B cell (primary cell): ENCODE data around the gene SLC12A6. TPM values are rescaled to one million over a fixed set of nuclear protein-coding genes. Genes with fewer than 3 reads are reported as not detected.

ENCODE experiments used
- ATAC-seq: fragments of 200-7000 bp; cut with Tn5 transposase; one replicate; pipeline ENCODE4 v1.10.0; 2021; ENCODE audit warnings: low read depth, mild to moderate bottlenecking, moderate number of reproducible peaks, moderate library complexity
- CTCF ChIA-PET: fragments of 350-600 bp; sonication (Branson Sonifier 250); formaldehyde crosslinking; loops from one replicate; lab custom pipeline; 2021; ENCODE audit warnings: antibody characterized with exemption, inconsistent platforms; lab: Charles Lee
- POLR2A ChIA-PET: fragments of 350-600 bp; sonication (Branson Sonifier 250); formaldehyde crosslinking; loops from one replicate; lab custom pipeline; 2021; ENCODE audit warnings: antibody characterized with exemption; lab: Charles Lee
- DNase-seq: peaks from one replicate; pipeline ENCODE4 v3.0.0; 2013
- H2AFZ ChIP-seq: 2 replicates; pipeline ENCODE4 v1.6.1; 2012; ENCODE audit warnings: mild to moderate bottlenecking, low read depth, low read length; ENCODE audit not compliant: insufficient read depth, poor library complexity, severe bottlenecking
- H3K27ac ChIP-seq, 2 donors: 1 replicate in 1 of 2; 2 replicates in 1 of 2; pipeline ENCODE4 v1.5.1; 2012 to 2013; ENCODE audit warnings: low read length in 2 of 2, mild to moderate bottlenecking in 2 of 2, moderate library complexity in 1 of 2
- H3K27me3 ChIP-seq, 4 experiments: fragments of 200-600 bp in 1 of 4; sonication (generic) in 1 of 4; replicated peaks in 1 of 4; 1 replicate in 2 of 4; 2 replicates in 2 of 4; pipeline versions ENCODE4 v1.6.1 to v1.7.0; 2013 to 2016; ENCODE audit warnings: low read length in 3 of 4, mild to moderate bottlenecking in 2 of 4, mixed read lengths in 1 of 4, moderate library complexity in 1 of 4; ENCODE audit not compliant: insufficient read depth in 4 of 4, control insufficient read depth in 3 of 4; ENCODE audit errors: control extremely low read depth in 1 of 4
- H3K36me3 ChIP-seq, 2 experiments: replicated peaks in 1 of 2; 1 replicate in 1 of 2; 2 replicates in 1 of 2; pipeline versions ENCODE4 v1.6.1 to v1.7.1; 2013; ENCODE audit warnings: low read length in 1 of 2; ENCODE audit not compliant: insufficient read depth in 2 of 2, control insufficient read depth in 1 of 2; ENCODE audit errors: control extremely low read depth in 1 of 2, extremely low read depth in 1 of 2
- H3K4me1 ChIP-seq, 2 donors: fragments of 200-600 bp in 1 of 2; sonication (generic) in 1 of 2; 1 replicate in 1 of 2; 2 replicates in 1 of 2; pipeline versions ENCODE4 v1.5.1 to v1.6.1; 2013 to 2017; ENCODE audit warnings: low read length in 2 of 2; ENCODE audit not compliant: control insufficient read depth in 2 of 2, insufficient read depth in 2 of 2
- H3K4me2 ChIP-seq: replicated peaks from 2 replicates; pipeline ENCODE3; 2012; ENCODE audit warnings: mild to moderate bottlenecking, low read depth, low read length; ENCODE audit not compliant: poor library complexity, severe bottlenecking
- H3K4me3 ChIP-seq, 5 experiments: fragments of 200-600 bp in 1 of 5; sonication (generic) in 1 of 5; 1 replicate in 3 of 5; 2 replicates in 2 of 5; pipeline versions ENCODE4 v1.5.1 to v1.7.0; 2011 to 2016; ENCODE audit warnings: low read length in 4 of 5, mild to moderate bottlenecking in 4 of 5, low read depth in 2 of 5, control low read depth in 1 of 5, moderate library complexity in 1 of 5; ENCODE audit not compliant: insufficient read depth in 1 of 5; ENCODE audit errors: control extremely low read depth in 1 of 5, extremely low read depth in 1 of 5
- H3K79me2 ChIP-seq: fragments of 200-600 bp; sonication (generic); one replicate; pipeline ENCODE4 v1.6.0; 2016; ENCODE audit warnings: low read length; ENCODE audit not compliant: control insufficient read depth, insufficient read depth
- H3K9ac ChIP-seq: fragments of 200-600 bp; sonication (generic); 2 replicates; pipeline ENCODE4 v1.6.1; 2017; ENCODE audit warnings: mild to moderate bottlenecking, low read length, moderate library complexity
- H3K9me3 ChIP-seq, 3 donors: one replicate each; pipeline versions ENCODE4 v1.6.1 to v1.7.1; 2013; ENCODE audit warnings: low read length in 2 of 3; ENCODE audit not compliant: control insufficient read depth in 2 of 3, insufficient read depth in 1 of 3; ENCODE audit errors: control extremely low read depth in 1 of 3
- H4K20me1 ChIP-seq: 2 replicates; pipeline ENCODE4 v1.6.0; 2012; ENCODE audit warnings: mild to moderate bottlenecking, low read length; ENCODE audit not compliant: insufficient read depth, control insufficient read depth, poor library complexity, severe bottlenecking
- H3K27ac Mint-ChIP-seq: one replicate; pipeline ENCODE4 v1.8.0; 2021; ENCODE audit warnings: mixed read lengths
- H3K27me3 Mint-ChIP-seq: one replicate; pipeline ENCODE4 v1.8.0; 2021; ENCODE audit warnings: mixed read lengths
- H3K4me1 Mint-ChIP-seq: one replicate; pipeline ENCODE4 v1.8.0; 2021; ENCODE audit warnings: mixed read lengths
- H3K4me3 Mint-ChIP-seq: one replicate; pipeline ENCODE4 v1.8.0; 2021; ENCODE audit warnings: mixed read lengths
- H3K9me3 Mint-ChIP-seq: one replicate; pipeline ENCODE4 v1.8.0; 2022; ENCODE audit warnings: mixed read lengths; ENCODE audit not compliant: insufficient read depth
- EZH2 ChIP-seq: IDR thresholded peaks from 2 replicates; pipeline ENCODE4 v1.6.1; 2012; ENCODE audit warnings: borderline replicate concordance, low read depth, mild to moderate bottlenecking, moderate library complexity, low read length; ENCODE audit not compliant: insufficient read depth, poor library complexity, severe bottlenecking
- WGBS: methylation state at CpG from one replicate; pipeline ENCODE4 v1.1.5; 2013; ENCODE audit warnings: missing lambda C conversion rate; ENCODE audit not compliant: insufficient coverage; 5-methylcytosine and 5-hydroxymethylcytosine counted together
- intact Hi-C: fragments of 100-400 bp; cut with micrococcal nuclease; formaldehyde crosslinking; loops from one replicate; pipeline ENCODE4 v1.10.0; 2022
- polyA plus RNA-seq: library from polyadenylated mRNA; depleted of rRNA; stranded (reverse); fragments of >200 nt; gene quantifications from 2 replicates; pipeline ENCODE4 v1.2.3, GENCODE V29; 2012
- total RNA-seq, 2 donors: library from RNA; stranded (reverse); fragments of 120-200 nt in 1 of 2; gene quantifications; 1 replicate in 1 of 2; 2 replicates in 1 of 2; pipeline versions ENCODE4 v1.2.3 to v1.2.4, GENCODE V29; 2013 to 2022
- TF ChIP-seq, protein P1 (sequence below): fragments of 200-600 bp; IDR thresholded peaks from one replicate; pipeline ENCODE4 v1.8.0; 2022; ENCODE audit warnings: antibody characterized with exemption, mild to moderate bottlenecking

SLC12A6 gene
- total and polyA plus RNA-seq, 2 donors (not counting 1 experiment from before 2014, with no cell fraction given), result 75.8 to 141 TPM

DNA sequence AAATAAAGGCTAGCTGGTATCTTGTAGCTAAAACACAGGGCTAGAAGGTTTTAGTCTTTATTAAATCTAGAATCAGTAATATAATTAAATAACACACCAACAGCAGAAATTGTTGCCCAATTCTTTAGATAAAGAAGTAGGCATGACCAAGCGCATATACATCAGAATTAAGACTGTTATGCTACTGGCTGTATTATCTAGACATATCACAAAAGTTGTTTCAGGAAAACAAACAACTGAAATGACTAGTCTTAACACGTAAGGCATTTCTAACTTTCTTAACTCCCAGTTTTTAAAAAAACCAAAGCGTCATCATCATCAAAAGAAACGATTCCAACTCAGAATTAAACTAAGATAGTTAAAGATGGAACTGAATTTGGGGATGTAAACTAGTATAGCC lies 57.4 kb downstream of the SLC12A6 start:
- peaks cover 64% of the 10 kb centered on the region for H3K79me2 ChIP-seq
- H3K9me3 ChIP-seq, result no peaks in the 10 kb centered on the region
- no peak overlapping the region for H3K4me3 ChIP-seq
- intact Hi-C loops, result no loop called here
- no peaks in the 10 kb centered on the region for H3K4me1 ChIP-seq
- no peak for TF ChIP-seq EZH2
- TF ChIP-seq, protein P1, sequence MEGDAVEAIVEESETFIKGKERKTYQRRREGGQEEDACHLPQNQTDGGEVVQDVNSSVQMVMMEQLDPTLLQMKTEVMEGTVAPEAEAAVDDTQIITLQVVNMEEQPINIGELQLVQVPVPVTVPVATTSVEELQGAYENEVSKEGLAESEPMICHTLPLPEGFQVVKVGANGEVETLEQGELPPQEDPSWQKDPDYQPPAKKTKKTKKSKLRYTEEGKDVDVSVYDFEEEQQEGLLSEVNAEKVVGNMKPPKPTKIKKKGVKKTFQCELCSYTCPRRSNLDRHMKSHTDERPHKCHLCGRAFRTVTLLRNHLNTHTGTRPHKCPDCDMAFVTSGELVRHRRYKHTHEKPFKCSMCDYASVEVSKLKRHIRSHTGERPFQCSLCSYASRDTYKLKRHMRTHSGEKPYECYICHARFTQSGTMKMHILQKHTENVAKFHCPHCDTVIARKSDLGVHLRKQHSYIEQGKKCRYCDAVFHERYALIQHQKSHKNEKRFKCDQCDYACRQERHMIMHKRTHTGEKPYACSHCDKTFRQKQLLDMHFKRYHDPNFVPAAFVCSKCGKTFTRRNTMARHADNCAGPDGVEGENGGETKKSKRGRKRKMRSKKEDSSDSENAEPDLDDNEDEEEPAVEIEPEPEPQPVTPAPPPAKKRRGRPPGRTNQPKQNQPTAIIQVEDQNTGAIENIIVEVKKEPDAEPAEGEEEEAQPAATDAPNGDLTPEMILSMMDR, result no peak
- ChIA-PET CTCF (interaction anchor here (1.0 kb wide), 1 partner anchor 49 kb away, joined by 4 read pairs; no protein-coding TSS in a partner anchor), POLR2A (no interaction called here)
- peaks cover 0 to 6% of the 10 kb centered on the region in 2 experiments for H3K36me3 ChIP-seq
- DNase-seq (no peak), ATAC-seq (no peak)
- Mint-ChIP-seq H3K4me1 (peaks cover 40% of the 10 kb centered on the region), H3K9me3 (peaks cover 3% of the 10 kb centered on the region), H3K4me3 (no peak overlapping the region), H3K27me3 (no peaks in the 10 kb centered on the region), H3K27ac (no peak overlapping the region)
- H3K27me3 ChIP-seq, result no peaks in the 10 kb centered on the region
- H2AFZ ChIP-seq, result no peak overlapping the region
- H3K4me2 ChIP-seq, result no peak overlapping the region
- H4K20me1 ChIP-seq, result peaks cover 74% of the 10 kb centered on the region
- 100% methylated on average over 1 of the region's 4 CpGs for WGBS
- H3K27ac ChIP-seq, result peak overlapping the region in 1 of 2 donors; percentile 15
- H3K9ac ChIP-seq, result no peak overlapping the region

DNA sequence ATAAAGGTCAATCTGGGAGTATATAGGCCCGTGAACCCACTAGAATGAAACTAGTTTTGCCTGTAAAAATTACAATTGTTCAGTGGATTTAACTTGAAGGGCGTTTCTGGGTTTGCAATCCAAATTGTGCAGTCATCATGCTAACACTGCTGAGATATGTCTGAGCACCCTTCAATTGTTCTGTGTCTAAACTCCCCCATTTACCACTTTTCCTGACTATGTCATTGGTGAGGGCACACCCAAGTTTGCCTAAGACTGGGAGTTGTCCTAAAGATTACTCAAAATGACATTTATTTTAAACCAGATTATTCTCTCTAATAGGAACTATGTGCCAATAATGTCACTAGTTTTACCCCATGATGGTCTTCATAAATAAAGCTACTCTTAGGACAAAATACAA lies 58.2 kb downstream of the SLC12A6 start:
- no peaks in the 10 kb centered on the region for H3K27me3 Mint-ChIP-seq
- CTCF ChIA-PET, result interaction anchor here (1.0 kb wide), 1 partner anchor 49 kb away, joined by 4 read pairs; no protein-coding TSS in a partner anchor

More for the DNA sequence above, 58.2 kb downstream of the SLC12A6 start:
- POLR2A ChIA-PET, result no interaction called here
- no peak overlapping the region for H3K9ac ChIP-seq
- H3K4me1 Mint-ChIP-seq, result peaks cover 32% of the 10 kb centered on the region
- H2AFZ ChIP-seq, result no peak overlapping the region
- 92% methylated on average over 2 of the region's 2 CpGs for WGBS
- H3K4me2 ChIP-seq, result no peak overlapping the region
- H3K9me3 Mint-ChIP-seq, result peaks cover 3% of the 10 kb centered on the region
- intact Hi-C loops, result no loop called here
- H3K27ac ChIP-seq, result peak overlapping the region in 1 of 2 donors; percentile 4
- H3K27ac Mint-ChIP-seq, result no peak overlapping the region
- H3K9me3 ChIP-seq, result no peaks in the 10 kb centered on the region
- peaks cover 69% of the 10 kb centered on the region for H4K20me1 ChIP-seq
- peaks cover 59% of the 10 kb centered on the region for H3K79me2 ChIP-seq
- ATAC-seq (no peak), DNase-seq (no peak)
- H3K36me3 ChIP-seq, result peaks cover 0 to 4% of the 10 kb centered on the region in 2 experiments
- no peak for TF ChIP-seq EZH2
- TF ChIP-seq, protein P1, result no peak
- no peak overlapping the region for H3K4me3 Mint-ChIP-seq
- no peaks in the 10 kb centered on the region for H3K27me3 ChIP-seq
- no peak overlapping the region for H3K4me3 ChIP-seq
- no peaks in the 10 kb centered on the region for H3K4me1 ChIP-seq
